H1 (cell line): ENCODE data around the gene WSCD2. TPM values are rescaled to one million over a fixed set of nuclear protein-coding genes. Genes with fewer than 3 reads are reported as not detected.

ENCODE experiments used
- CTCF ChIA-PET: fragments of 300-600 bp; sonication (Branson Sonifier 250); formaldehyde crosslinking; loops from one replicate; lab custom pipeline; 2021; ENCODE audit not compliant: partially characterized antibody; lab: Charles Lee
- POLR2A ChIA-PET: fragments of 300-600 bp; sonication (Branson Sonifier 250); formaldehyde crosslinking; loops from one replicate; lab custom pipeline; 2021; ENCODE audit warnings: inconsistent platforms; ENCODE audit not compliant: partially characterized antibody; lab: Charles Lee
- DNase-seq, 2 experiments: peaks; one replicate each; pipeline versions ENCODE4 v3.0.0 to v3.0.0-alpha.2; 2010 to 2022; ENCODE audit warnings: low spot score in 2 of 2, low read depth in 1 of 2, mixed read lengths in 1 of 2
- FAIRE-seq: peaks from 2 replicates; lab custom pipeline; 2011; peaks lifted over from hg19 to GRCh38; lab: Jason Lieb, UNC
- H2AFZ ChIP-seq: 2 replicates; pipeline ENCODE4 v1.8.1; 2012; ENCODE audit warnings: low read length, inconsistent platforms
- H2AK5ac ChIP-seq: 2 replicates; pipeline ENCODE4 v1.6.1; 2013; ENCODE audit warnings: low read depth, low read length
- H2BK120ac ChIP-seq: replicated peaks from 2 replicates; pipeline ENCODE3; 2013; ENCODE audit warnings: low read depth, low read length, inconsistent platforms
- H2BK12ac ChIP-seq: 2 replicates; pipeline ENCODE4 v1.6.1; 2013; ENCODE audit warnings: low read depth, low read length
- H2BK15ac ChIP-seq: 2 replicates; pipeline ENCODE4 v1.6.1; 2013; ENCODE audit warnings: low read length
- H2BK20ac ChIP-seq: 2 replicates; pipeline ENCODE4 v1.6.1; 2013; ENCODE audit warnings: low read length
- H2BK5ac ChIP-seq: 2 replicates; pipeline ENCODE4 v1.6.1; 2013; ENCODE audit warnings: low read depth, low read length
- H3K14ac ChIP-seq: 2 replicates; pipeline ENCODE4 v1.6.1; 2013; ENCODE audit warnings: inconsistent platforms; ENCODE audit not compliant: insufficient read length
- H3K18ac ChIP-seq: 2 replicates; pipeline ENCODE4 v1.6.1; 2013; ENCODE audit warnings: low read length; ENCODE audit errors: extremely low read depth
- H3K23ac ChIP-seq: 2 replicates; pipeline ENCODE4 v1.6.1; 2013; ENCODE audit warnings: inconsistent platforms; ENCODE audit not compliant: insufficient read length
- H3K23me2 ChIP-seq: 2 replicates; pipeline ENCODE4 v1.6.1; 2013; ENCODE audit warnings: low read depth, low read length
- H3K27ac ChIP-seq: 2 replicates; pipeline ENCODE4 v1.6.1; 2011; ENCODE audit warnings: low read depth, low read length, inconsistent platforms
- H3K27me3 ChIP-seq, 4 experiments: replicated peaks in 1 of 4; 1 replicate in 1 of 4; 2 replicates in 3 of 4; pipeline versions ENCODE4 v1.6.1 to v1.8.1; 2011 to 2013; ENCODE audit warnings: low read length in 3 of 4, mild to moderate bottlenecking in 3 of 4, inconsistent platforms in 2 of 4, mixed read lengths in 2 of 4, moderate library complexity in 1 of 4; ENCODE audit not compliant: control insufficient read depth in 3 of 4, insufficient read depth in 3 of 4; ENCODE audit errors: extremely low read depth in 1 of 4
- H3K36me3 ChIP-seq, 4 experiments: 2 replicates each; pipeline versions ENCODE4 v1.6.1 to v1.8.1; 2011 to 2013; ENCODE audit warnings: mild to moderate bottlenecking in 4 of 4, low read length in 3 of 4, moderate library complexity in 2 of 4, control low read depth in 1 of 4, inconsistent platforms in 1 of 4; ENCODE audit not compliant: insufficient read depth in 4 of 4, control insufficient read depth in 2 of 4
- H3K4ac ChIP-seq: replicated peaks from 2 replicates; pipeline ENCODE3; 2013; ENCODE audit warnings: low read length, low read depth, mixed read lengths, inconsistent platforms; ENCODE audit not compliant: insufficient read length
- H3K4me1 ChIP-seq, 4 experiments: replicated peaks in 1 of 4; 1 replicate in 1 of 4; 2 replicates in 3 of 4; pipeline versions ENCODE4 v1.6.1 to v1.8.1; 2011 to 2013; ENCODE audit warnings: low read length in 3 of 4, inconsistent platforms in 2 of 4, mixed read lengths in 1 of 4; ENCODE audit not compliant: insufficient read depth in 4 of 4, control insufficient read depth in 3 of 4
- H3K4me2 ChIP-seq, 2 experiments: 2 replicates each; pipeline versions ENCODE4 v1.6.1 to v1.8.1; 2011 to 2013; ENCODE audit warnings: low read depth in 2 of 2, low read length in 2 of 2, control low read depth in 1 of 2, inconsistent platforms in 1 of 2, mild to moderate bottlenecking in 1 of 2; ENCODE audit not compliant: insufficient read depth in 1 of 2
- H3K4me3 ChIP-seq, 4 experiments: fragments of 200-600, 300-600 bp in 1 of 4; sonication (generic), shearing (Covaris generic), sonication (Bioruptor Twin) in 1 of 4; 2 replicates each; pipeline versions ENCODE4 v1.5.1 to v1.8.1; 2011 to 2016; ENCODE audit warnings: low read length in 4 of 4, low read depth in 3 of 4, control low read depth in 2 of 4, inconsistent platforms in 2 of 4, mild to moderate bottlenecking in 2 of 4, mixed read lengths in 1 of 4, moderate library complexity in 1 of 4; ENCODE audit not compliant: insufficient read depth in 2 of 4; ENCODE audit errors: extremely low read depth in 1 of 4
- H3K56ac ChIP-seq: replicated peaks from 2 replicates; pipeline ENCODE3; 2013; ENCODE audit warnings: low read depth, mild to moderate bottlenecking, mixed read lengths, low read length, inconsistent platforms; ENCODE audit not compliant: insufficient read length
- H3K79me1 ChIP-seq: 2 replicates; pipeline ENCODE4 v1.6.1; 2013; ENCODE audit warnings: low read depth, low read length, control low read depth
- H3K79me2 ChIP-seq, 2 experiments: 2 replicates each; pipeline versions ENCODE4 v1.6.1 to v1.8.1; 2012 to 2013; ENCODE audit warnings: low read length in 2 of 2, mild to moderate bottlenecking in 2 of 2, inconsistent platforms in 1 of 2; ENCODE audit not compliant: insufficient read depth in 2 of 2, control insufficient read depth in 1 of 2
- H3K9ac ChIP-seq, 4 experiments: replicated peaks in 1 of 4; 1 replicate in 1 of 4; 2 replicates in 3 of 4; pipeline versions ENCODE4 v1.6.1 to v1.8.1; 2011 to 2013; ENCODE audit warnings: low read depth in 3 of 4, low read length in 3 of 4, control low read depth in 2 of 4, mild to moderate bottlenecking in 2 of 4, moderate library complexity in 2 of 4, inconsistent platforms in 1 of 4; ENCODE audit errors: extremely low read depth in 1 of 4
- H3K9me3 ChIP-seq, 2 experiments: 2 replicates each; pipeline versions ENCODE4 v1.6.1 to v1.8.1; 2012 to 2013; ENCODE audit warnings: mild to moderate bottlenecking in 2 of 2, moderate library complexity in 2 of 2, control low read depth in 1 of 2, inconsistent platforms in 1 of 2, low read depth in 1 of 2, low read length in 1 of 2, mixed read lengths in 1 of 2; ENCODE audit not compliant: insufficient read depth in 2 of 2
- H4K20me1 ChIP-seq, 2 experiments: replicated peaks in 1 of 2; 2 replicates each; pipeline versions ENCODE3 to v1.8.1; 2011 to 2013; ENCODE audit warnings: inconsistent platforms in 2 of 2, low read length in 2 of 2, mild to moderate bottlenecking in 1 of 2; ENCODE audit not compliant: insufficient read depth in 2 of 2, control insufficient read depth in 1 of 2
- H4K5ac ChIP-seq: 2 replicates; pipeline ENCODE4 v1.6.1; 2013; ENCODE audit warnings: low read length, low read depth, mixed read lengths, inconsistent platforms; ENCODE audit not compliant: insufficient read length
- H4K8ac ChIP-seq: 2 replicates; pipeline ENCODE4 v1.8.0; 2013; ENCODE audit warnings: mild to moderate bottlenecking, moderate library complexity, low read length, inconsistent platforms; ENCODE audit not compliant: insufficient read depth; ENCODE audit errors: extremely low read depth
- H4K91ac ChIP-seq: replicated peaks from 2 replicates; pipeline ENCODE3; 2013; ENCODE audit warnings: low read length, mixed read lengths, inconsistent platforms; ENCODE audit not compliant: insufficient read length
- HDAC6 ChIP-seq: IDR thresholded peaks from one replicate; pipeline ENCODE4 v1.7.1; 2012; ENCODE audit warnings: low read depth, mild to moderate bottlenecking, inconsistent platforms, low read length, moderate library complexity
- KDM1A ChIP-seq: fragments of 200-600, 300-600 bp; sonication (generic); IDR thresholded peaks from 2 replicates; pipeline ENCODE4 v1.7.1; 2016; ENCODE audit warnings: mild to moderate bottlenecking, low read length, borderline replicate concordance
- WGBS, 2 experiments: shearing (Covaris generic) in 1 of 2; methylation state at CpG; one replicate each; pipeline versions ENCODE4 v1.1.6 to v1.1.7; 2013 to 2015; ENCODE audit warnings: low lambda C conversion rate in 2 of 2, mixed read lengths in 2 of 2, inconsistent platforms in 1 of 2, low coverage in 1 of 2, missing lambda C conversion rate in 1 of 2; ENCODE audit not compliant: insufficient replicate concordance in 2 of 2, insufficient coverage in 1 of 2, insufficient read length in 1 of 2; ENCODE audit errors: extremely low coverage in 1 of 2, missing lambda C conversion rate in 1 of 2; 5-methylcytosine and 5-hydroxymethylcytosine counted together
- polyA plus RNA-seq, 7 experiments: library from polyadenylated mRNA; depleted of rRNA in 3 of 7; stranded (reverse) in 5 of 7; unstranded in 2 of 7; fragments of >200 nt in 5 of 7; fragments of 200-250 nt in 2 of 7; gene quantifications; 1 replicate in 5 of 7; 2 replicates in 1 of 7; 4 replicates in 1 of 7; pipeline versions ENCODE4 v1.2.1 to v1.2.3, GENCODE V29; 2011 to 2013; ENCODE audit warnings: missing spikeins in 2 of 7, mixed read lengths in 2 of 7
- total RNA-seq: library from RNA; stranded (reverse); fragmentation: NEBNext Ultra II Directional; extraction: Animal tissue kit (Norgen Biotek cat#: 25700); gene quantifications from 2 replicates; pipeline ENCODE4 v1.2.1, GENCODE V29; 2021

WSCD2 gene
- total and polyA plus RNA-seq, 2 of the 8 experiments (the other 6 are each of a cell fraction or from before 2014, with no cell fraction given): 1.3 to 2.2 TPM

GRCh38 chr12:108285016-108285415 is 155.9 kb downstream of the WSCD2 start:
- Histone ChIP-seq H3K27ac (no peak overlapping the region), H3K23me2 (peaks cover 6% of the 10 kb centered on the region; the same call in 1 of the 2 replicates), H3K18ac (no peak overlapping the region), H4K91ac (no peak overlapping the region), H3K14ac (no peak overlapping the region), H2AFZ (no peak overlapping the region), H3K27me3 (no peaks in the 10 kb centered on the region), H3K79me2 (no peaks in the 10 kb centered on the region), H3K56ac (no peak overlapping the region), H3K23ac (no peak overlapping the region), H3K4me2 (no peak overlapping the region), H4K8ac (no peak overlapping the region), H3K36me3 (no peaks in the 10 kb centered on the region), H2BK15ac (no peak overlapping the region), H3K9ac (no peak overlapping the region), H2BK12ac (no peak overlapping the region), H3K4me3 (no peak overlapping the region), H4K20me1 (no peaks in the 10 kb centered on the region), H3K4me1 (peaks cover 6 to 15% (median 9%) of the 10 kb centered on the region in 4 experiments), H2BK120ac (no peak overlapping the region), H2BK20ac (no peak overlapping the region), H2BK5ac (no peak overlapping the region), H3K79me1 (no peaks in the 10 kb centered on the region), H4K5ac (no peak overlapping the region), H2AK5ac (no peak overlapping the region; the same call in 1 of the 2 replicates), H3K4ac (no peak overlapping the region), H3K9me3 (no peaks in the 10 kb centered on the region)
- no peak for FAIRE-seq
- TF ChIP-seq HDAC6: no peak
- TF ChIP-seq KDM1A: peak; percentile 62; the same call in 1 of the 2 replicates
- DNase-seq: no peak
- ChIA-PET CTCF (no interaction called here), POLR2A (no interaction called here)
- 72% methylated on average over 2 of the region's 2 CpGs; no CpG with 5 or more reads in 1 of the 2 experiments for WGBS, 2 experiments
